Stimulated activated CD8-positive, alpha-beta memory T cell treated with anti-CD3 and anti-CD28 coated beads, Interleukin-12 subunit alpha, Interleukin-12 subunit beta, amount 100 ng/mL, for 24 hours (primary cell): ENCODE results near the gene CPEB1.

ENCODE experiments used
- DNase-seq: peaks from one replicate; pipeline ENCODE4 v3.0.0-alpha.2; 2020; ENCODE audit errors: extremely low read depth

Gene CPEB1

DNA sequence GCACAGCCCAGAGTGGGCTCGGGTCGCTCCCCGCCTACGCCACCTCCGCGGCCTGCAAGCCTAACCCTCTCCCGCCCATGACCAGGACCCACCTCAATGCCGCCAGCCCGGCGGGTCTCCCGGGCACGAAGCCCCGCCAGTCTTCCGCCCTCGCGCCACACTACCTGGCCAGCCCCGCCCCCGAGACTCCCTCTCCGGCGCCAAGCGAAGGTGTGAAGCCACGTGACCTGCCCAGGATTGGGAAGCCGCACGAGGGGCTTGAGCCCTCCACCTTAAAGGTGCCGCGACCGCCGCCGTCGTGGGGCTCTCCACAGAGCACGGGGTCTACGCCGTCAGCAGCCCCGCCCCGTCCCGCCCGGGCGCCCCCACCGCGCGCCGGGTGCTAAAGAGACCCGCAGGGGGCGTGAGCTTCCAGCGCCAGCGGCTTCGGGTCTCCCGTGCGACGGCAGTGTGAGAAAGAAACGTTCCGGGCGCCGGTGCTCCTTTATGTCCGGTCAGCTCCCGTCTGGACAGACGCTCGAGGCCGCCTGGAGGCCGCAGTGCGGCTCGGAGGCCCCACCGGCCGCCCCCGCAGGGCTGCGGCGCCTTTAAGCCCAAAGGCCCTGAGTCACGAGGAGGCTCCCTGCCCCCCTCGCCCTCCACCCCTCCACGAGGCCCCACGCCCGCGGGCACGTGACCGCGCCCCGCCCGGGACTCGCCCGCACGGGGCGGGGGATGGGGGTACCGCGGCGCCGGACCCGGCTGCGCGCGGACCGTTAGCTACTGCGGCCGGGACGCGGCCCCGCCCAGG, at the start of gene CPEB1:
CPEB1 (minus strand) TSS at position 319 of the 790 bp plus-strand sequence. CDS start 18,904 bp downstream, outside the sequence.
- no peak for DNase-seq

DNA sequence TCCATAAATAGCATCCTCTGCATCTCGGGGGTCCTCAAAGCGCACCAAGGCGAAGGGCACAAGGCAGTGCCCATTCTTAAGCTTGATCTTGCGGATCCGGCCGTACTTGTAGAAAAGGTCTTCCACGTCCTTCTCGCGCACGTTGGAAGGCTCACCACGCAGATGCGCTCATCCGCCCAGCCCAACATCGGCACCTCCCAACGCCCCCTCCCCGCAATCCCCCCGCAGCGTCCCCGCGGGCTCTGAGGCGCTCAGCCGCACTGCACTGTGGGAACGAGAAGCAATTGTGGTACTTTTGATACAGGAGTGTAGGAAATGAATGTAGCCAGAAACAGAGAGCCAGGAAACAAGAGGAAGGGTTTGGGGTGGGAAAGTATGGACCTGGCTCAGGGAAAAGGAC, 45.0 kb upstream of the CPEB1 start:
- no peak for DNase-seq

DNA sequence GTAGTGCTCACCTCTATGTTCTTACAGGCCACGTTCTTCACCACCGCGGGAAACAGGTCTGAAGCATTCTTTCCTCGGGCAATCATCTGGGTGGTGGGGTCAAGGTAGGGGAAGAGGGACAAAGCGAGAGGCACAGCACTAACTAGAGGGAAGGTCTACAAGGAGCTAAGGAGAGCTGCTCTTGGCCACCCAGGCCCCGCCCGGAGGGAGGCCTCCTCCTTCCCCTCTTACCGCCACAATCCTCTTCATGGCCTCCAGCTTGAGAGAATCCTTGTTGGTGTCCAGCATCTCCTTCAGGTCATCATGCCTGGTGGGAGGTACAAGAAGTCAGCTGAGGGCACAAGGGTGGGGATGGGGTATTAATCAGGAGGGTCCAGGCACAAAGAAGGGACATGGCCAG, 42.0 kb upstream of the CPEB1 start:
- no peak for DNase-seq

- no peak for DNase-seq
Observed at GRCh38 chr15:82688691-82689090, 41.5 kb upstream of the CPEB1 start.

GRCh38 chr15:82681371-82681770, 34.2 kb upstream of the CPEB1 start:
- no peak for DNase-seq

GRCh38 chr15:82680200-82681102, 33.3 kb upstream of the CPEB1 start:
- peak; percentile 33 for DNase-seq

DNA sequence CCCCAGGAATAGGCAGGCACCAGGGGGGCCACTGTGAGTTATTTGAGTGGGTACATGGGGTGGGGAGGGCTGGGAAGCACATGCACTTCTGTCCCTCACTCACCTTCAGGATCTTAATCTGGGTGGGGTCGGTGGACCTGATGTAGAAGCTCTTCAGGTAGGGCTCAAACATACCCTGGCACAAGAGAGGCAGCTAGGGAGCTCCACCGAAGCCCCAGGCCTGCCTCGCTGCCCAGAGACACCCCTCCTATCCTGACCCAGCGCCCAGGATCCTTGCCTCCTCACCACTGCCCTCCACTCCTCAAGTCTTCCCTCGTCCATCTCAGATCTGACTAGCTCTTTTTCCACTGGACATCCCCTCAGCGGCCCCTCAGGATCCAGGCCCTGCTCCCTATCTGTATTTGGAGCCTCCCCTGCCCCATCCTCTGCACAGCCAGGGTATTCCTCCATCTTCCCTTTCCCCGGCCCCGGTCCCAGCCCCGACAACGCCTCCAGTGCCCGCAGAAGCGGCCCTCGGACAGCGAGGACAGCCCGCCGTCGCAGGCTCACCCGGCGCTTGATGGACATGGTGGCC, 32.5 kb upstream of the CPEB1 start:
- no peak for DNase-seq

DNA sequence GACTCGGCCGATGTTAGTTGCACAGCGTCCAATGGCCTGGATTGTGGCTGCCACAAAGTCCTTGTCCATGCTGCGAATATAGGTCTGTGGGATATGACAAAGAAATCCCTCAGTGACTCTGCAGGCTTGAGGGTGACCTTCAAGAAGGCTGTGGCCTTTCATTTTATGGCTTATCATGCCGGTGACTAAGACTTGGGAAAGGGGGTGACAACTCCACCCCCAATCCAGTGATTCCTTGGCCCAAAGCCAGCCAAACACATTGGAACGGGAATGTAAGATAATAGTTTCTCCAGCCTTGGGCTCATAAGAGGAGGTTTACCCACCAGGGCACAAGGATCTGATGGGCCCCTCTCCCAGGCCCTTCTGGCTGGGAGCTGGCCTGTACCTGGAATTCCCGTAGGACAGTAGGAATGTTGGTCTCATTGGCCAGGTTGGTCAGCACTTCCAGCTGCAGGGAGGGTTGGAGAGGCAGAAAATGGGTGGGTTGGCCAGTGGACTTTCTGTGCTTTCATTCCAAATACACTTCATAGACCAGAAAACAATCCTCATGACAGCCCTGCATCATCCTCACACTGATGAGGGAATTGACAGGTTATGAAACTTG, 30.7 kb upstream of the CPEB1 start:
- no peak for DNase-seq

GRCh38 chr15:82674873-82675272, 27.7 kb upstream of the CPEB1 start:
- no peak for DNase-seq

DNA sequence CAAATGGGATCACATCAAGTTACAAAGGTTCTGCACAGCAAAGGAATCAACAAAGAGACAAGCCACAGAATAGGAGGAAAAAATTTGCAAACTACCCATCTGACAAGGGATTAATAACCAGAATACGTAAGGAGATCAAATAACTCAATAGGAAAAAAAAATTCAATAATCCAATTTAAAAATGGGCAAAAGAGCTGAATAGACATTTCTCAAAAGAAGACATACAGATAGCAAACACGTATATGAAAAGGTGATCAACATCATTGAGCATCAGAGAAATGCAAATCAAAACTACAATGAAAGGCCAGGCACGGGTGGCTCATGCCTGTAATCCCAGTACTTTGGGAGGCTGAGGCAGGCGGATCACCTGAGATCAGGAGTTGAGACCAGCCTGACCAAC, 23.5 kb upstream of the CPEB1 start:
- no peak for DNase-seq

DNA sequence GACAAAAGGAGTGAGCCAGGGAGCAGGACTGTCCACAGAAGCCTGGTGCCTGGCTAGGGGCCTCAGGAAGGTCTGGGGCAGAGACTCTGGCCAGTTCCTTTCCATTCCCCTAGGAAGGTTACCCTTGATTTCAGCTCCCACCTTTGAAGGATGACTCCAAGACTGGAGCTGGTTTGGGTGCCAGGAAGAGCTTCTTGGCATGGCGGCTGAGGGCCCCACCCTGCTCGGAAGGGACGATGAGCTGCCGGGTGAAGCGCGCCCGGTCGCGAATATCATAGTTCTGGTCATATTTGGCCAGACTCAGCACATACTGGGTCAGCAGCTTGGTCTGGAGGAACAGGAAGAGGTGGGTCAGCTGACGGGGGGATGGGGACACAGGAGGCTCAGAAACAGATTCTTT, 19.4 kb upstream of the CPEB1 start:
- no peak for DNase-seq

DNA sequence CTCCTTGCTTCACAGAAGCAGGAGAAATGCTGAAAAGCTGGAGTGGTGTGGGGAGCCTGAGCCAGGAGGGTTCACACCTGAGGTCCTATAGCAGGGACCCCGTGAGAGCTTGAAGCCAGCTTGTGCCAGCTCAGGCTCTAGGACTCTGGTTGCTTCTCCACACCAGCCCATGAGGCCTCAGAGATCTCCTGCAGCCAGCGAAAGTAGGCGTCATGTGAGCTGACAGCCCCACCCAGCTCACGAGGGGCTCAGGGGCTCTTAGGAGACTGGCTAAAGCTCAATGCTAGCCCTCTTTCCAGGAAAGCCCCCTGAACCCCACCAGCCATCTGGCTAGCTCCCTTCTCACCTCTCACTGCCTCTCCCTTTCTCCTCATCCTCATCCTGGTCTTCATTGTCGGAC, 16.9 kb upstream of the CPEB1 start:
- DNase-seq: no peak

GRCh38 chr15:82663186-82663600, 16.0 kb upstream of the CPEB1 start:
- no peak for DNase-seq

DNA sequence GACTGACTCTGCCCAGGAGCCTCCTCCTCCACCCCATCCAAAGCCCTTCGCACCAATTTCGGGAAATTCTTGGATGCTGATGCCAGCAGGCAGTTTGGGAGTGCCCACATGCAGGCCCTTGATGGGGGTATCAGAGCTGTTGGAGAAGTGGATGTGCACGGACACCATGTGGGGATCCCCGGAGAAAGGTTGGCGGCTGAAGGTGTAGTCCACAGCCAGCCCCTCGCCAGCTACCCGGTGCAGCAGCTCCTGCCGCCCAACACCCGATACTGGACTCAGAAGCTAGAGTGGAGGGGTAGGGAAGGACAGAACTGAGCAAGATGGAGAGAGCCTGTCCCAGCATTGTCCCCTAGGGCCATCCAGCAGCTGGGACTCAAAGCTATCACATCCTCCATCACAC, 15.5 kb upstream of the CPEB1 start:
- DNase-seq: no peak

DNA sequence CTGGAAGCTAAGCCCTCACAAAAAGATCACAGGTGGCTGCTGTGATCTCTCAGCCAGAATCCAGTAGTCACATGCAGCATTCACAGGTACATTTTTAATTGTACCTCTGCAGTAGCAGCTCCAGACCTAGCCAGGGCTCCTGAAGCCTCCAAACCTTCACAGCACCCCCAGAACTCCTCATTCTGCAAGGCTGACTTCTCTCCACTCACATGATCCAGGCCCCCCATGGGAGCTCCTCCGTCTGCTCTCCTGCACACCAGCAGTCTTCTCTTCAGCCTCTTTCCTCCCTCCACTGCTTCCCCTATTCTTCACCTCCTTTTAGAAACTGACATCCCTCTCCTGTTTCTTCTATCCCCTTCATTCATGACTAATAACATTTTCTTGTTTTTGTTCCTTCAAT, 13.2 kb upstream of the CPEB1 start:
- DNase-seq: no peak

- no peak for DNase-seq
Observed at GRCh38 chr15:82656641-82657266, 9.6 kb upstream of the CPEB1 start.

GRCh38 chr15:82655606-82656005, 8.4 kb upstream of the CPEB1 start:
- no peak for DNase-seq

- DNase-seq: no peak
Observed at GRCh38 chr15:82653483-82654168, 6.5 kb upstream of the CPEB1 start.

DNA sequence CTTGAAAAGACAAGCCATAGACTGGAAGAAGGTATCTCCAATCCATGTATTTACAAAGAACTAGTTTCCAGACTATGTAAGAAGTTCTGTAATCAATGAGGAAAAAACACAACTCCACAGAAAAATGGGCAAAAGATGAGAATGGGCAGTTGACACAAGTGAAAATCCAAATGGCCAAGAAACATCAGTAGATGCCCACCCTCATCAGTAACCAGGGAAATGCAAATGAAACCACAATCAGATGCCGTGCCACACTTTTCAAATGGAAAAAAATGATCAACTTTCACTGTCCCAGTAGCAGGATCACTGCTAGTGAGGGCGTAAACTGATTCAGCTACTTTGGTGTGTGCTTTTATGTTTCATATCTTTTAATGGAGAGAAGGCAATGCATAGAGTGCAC, 4.5 kb upstream of the CPEB1 start:
- no peak for DNase-seq

DNA sequence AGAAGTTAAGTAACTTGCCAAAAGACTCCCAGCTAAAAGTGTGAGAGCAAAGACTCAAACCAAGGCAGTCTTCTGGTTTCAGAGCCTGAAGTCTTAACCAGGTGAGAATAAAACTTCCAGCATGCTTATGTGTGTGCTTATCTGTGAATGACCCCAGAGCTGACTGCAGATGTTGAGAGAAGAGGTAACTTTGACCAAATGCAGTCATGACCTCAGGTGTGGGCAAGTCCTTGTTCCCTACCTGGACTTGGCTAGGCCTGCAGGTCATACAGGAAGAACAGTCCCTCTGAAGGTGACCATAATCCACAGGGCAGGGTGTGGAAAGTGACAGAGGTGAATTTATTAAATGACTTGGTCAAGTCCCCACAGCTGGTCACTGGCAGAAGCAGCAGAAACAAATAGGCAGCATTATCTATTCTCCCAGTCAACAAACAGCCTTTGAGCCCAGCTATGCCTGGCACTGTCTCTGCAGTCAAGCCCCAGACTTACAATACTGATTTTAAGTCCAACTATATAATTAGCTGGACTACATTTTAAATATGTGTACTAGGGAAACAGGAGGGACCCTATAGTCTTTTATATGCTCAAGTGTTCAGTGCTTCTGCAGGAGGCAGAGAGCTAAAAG, 3.0 kb upstream of the CPEB1 start:
- no peak for DNase-seq
